NCI-H146 treated with DMSO at 0.1 percent for 48 hours (cell line): Measurements from ENCODE around the gene ARSI.

ENCODE experiments used
- DNase-seq: peaks from one replicate; lab custom pipeline; 2025; ENCODE audit not compliant: unreplicated experiment; lab: John Stamatoyannopoulos, UW

The ARSI gene

DNA sequence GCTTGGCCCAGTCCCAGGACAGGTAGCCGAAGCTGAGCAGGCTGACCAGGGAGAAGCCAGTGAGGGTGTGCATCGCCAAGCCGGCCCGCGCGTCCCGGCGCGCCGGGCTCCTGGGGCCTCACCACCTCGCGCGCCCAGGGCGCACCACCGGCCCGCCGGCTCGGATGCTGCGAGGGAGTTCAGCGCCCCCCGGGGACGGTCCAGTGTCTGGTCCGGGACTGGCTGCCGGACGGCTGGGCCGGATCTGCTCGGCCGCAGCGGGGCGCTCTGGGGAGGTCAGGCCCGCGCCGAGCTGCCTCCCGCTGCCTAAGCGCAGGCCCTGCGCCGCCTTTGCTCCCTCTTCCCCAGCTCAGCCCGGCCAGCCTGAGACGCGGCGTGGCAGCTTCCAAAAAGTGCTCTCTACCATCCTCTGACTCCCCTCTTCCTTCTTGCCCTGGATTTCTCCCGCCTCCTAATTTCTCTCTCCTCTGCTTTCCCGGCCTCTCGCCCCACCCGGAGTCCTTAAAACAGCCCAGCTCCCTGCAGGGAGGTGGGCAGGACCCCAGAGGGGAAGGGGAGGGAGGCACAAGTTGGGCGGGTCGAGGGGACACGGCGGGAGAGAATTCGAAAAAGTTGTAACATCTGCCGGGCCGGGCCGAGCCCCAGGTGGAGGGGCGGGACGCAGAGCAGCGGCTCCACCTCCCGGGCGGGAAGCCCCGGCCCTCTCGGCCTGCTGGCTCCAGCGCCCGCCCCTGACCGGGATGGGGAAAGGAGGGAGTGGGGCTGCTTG is at the start of gene ARSI:
Gene ARSI, minus strand, starts transcription at position 605 of the 769 bp plus-strand sequence. Its CDS starts 532 bp downstream, at position 73.
- DNase-seq: no peak

GRCh38 chr5:150350524-150351344 is 48.0 kb upstream of the ARSI start:
- DNase-seq: peak; percentile 21

- DNase-seq: no peak
Measured at GRCh38 chr5:150349681-150350275, 47.1 kb upstream of the ARSI start.

DNA sequence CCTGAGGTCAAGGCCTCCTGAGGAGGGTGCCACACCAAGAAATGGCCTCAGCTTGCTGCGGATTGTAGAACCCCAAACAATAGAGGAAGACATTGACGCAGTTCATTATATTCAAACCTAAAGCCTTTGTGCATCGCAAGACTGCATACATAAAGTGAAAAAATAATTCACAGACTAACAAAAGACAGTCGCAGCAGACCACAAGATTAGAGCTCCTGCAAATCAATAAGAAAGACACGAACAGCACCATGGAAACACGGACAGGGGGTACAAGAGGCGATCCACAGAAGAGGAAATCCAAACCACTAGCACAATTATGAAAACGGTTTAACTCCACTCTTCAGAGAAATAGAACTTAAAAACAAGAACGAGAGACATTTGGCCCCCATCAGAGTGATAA is 44.7 kb upstream of the ARSI start:
- no peak for DNase-seq

DNA sequence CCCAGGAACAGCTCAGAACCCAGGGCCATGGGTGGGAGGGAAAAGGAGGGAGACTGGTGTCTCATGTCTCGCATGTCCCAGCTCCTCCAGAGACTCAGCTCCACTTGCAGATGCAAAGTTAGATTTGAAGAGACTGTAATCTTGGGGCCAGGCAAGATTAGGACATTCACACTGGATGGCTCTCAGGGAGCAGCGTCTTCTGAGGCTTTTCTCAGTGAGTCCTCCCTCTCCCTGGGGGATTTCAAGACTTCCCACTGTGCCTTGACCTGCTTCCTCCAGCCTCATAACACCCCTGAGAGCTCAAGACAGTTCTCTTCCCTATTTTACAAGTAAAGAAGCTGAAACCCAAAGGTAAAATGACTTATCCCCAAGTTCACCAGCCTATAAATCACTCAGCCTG is 44.3 kb upstream of the ARSI start:
- DNase-seq: no peak

DNA sequence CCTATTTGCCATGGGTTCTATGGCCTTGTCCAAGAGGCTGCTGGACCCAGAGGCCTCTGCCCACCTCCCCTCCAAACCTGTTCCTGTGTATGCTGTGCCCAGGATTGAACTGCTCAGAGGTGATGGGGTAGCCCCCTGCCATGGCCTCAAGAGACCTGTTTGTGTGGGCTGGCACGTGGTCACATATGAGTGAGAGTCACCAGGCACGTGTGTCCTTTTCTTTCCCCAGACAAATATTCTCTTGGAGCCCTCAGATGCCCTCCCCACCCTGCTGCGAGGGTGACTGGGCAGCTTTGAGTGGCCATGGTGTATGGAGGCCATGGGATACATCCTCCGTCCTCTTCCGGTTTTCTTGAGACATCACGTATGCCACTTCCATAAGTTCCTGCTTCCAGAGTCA is 43.9 kb upstream of the ARSI start:
- DNase-seq: no peak

- DNase-seq: peak; percentile 23
Measured at GRCh38 chr5:150345716-150346115, 43.0 kb upstream of the ARSI start.

DNA sequence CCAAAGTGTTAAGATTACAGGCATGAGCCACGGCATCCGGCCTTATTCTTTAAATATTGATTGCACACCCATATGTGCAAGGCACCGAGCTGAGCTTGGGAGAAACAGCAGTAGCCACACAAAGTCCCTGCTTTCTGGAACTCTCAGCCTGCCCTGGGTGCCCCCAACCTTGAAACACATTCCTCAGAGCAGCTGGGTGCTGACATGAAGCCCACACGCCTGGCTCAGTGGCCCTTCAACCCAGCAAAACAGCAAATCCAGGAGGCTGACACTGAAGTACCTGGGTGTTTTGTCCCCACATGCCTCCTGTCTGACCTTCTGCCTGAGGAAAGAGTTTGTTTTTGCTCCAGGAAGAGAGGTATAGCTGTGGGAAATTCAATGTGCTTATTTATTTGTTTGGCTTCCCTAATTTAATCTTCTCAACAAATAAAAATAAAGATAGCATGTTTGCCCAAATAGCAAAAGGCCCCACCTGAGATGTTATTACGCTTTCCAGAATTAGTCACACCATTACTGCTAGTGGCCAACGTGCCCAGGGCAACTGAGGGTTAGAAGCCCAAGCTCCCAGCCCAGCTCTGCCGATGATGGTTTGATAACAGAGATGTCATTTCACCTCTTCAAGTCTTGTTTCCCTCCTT is 41.4 kb upstream of the ARSI start:
- DNase-seq: no peak

DNA sequence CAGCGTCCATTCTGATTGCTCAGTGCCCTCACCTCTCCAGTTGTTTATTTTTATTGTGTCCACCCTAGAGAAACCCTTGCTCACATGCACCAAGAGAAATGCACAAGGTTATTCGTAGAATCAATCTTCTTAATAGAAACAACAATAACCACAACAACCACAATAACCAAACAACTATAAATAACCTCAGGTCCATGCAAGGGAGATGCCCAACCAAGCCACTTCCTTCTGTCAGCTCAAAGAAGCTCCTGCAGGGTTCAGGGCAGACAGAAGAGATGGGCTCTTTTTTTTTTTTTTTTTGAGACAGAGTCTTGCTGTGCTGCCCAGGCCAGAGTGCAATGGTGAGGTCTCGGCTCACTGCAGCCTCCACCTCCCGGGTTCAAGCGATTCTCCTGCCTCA is 39.9 kb upstream of the ARSI start:
- DNase-seq: no peak

DNA sequence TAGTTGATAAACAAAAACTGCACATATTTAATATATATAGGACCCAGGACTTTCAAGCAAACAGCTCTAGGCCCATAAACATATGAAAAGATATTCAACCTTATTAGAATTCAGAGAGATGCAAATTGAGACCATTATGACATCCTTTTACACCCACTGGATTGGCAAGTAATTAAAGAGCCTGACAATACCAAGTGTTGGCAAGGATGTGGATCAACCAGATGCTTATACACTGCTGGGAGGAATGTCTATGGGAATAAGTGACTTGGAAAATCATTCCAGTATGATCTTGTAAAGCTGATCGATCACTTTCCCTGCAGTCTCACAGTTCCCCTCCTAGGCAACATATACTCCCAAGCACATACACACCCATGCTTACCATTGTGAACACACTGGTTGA is 39.3 kb upstream of the ARSI start:
- no peak for DNase-seq

GRCh38 chr5:150341331-150341730 is 38.6 kb upstream of the ARSI start:
- no peak for DNase-seq

DNA sequence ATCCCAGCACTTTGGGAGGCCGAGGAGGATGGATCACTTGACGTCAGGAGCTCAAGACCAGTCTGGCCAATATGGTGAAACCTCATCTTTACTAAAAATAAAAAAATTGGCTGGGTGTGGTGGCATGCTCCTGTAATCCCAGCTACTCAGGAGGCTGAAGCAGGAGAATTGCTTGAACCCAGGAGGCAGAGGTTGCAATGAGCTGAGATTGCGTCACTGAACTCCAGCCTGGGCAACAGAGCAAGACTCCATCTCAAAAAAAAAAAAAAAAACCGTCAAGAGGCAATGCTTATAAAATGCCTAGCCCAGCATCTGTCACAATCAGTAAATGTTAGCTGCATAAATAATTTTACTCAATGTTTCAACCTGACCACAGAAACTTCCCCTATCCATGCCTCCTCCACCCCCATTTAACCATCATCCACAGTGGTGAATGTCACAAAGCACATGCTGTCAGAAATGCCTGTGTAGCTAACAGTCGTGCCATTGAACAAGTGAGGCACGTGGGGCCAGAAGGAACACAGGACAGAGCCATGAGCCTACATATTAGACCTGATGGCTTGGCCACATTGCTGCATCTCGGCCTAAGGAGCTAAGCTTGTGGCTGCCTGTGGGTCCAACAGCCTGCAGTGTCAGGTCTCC is 38.0 kb upstream of the ARSI start:
- no peak for DNase-seq

DNA sequence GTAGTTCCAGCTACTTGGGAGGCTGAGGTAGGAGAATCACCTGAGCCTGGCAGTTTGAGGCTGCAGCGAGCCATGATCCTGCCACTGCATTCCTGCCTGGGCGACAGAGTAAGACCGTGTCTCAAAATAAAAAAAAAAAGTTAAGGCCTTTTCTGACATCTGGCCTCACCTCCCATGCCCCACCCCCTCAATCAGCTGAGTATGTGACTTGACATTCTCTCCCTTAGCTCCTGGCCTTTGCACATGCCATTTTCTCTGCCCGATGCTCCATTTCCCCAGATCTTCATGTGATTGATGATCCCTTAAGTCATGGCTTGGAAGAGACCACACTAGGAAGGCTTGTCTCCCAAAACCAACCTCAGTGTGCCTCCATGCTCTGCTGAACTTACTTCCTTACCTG is 37.1 kb upstream of the ARSI start:
- DNase-seq: no peak

DNA sequence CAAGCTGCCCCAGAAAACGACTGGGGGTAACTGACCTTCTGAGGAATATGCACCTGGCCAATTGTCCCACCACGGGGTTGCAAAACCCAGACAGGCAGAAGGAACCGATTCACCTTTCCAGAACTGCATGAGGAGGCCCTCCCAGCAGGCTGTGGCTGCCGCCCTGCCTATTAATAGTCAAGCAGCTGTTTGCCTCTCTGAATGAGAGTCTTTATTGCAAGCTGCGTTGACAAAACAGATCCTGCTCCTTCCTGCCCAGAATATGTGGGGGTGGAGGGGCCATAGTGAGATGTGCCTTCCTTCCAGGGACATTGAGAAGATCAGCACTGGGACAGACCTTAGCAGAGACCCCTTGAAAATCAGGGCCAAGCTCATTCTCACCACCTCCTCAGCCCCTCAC is 36.5 kb upstream of the ARSI start:
- peak; percentile 10 for DNase-seq

GRCh38 chr5:150338546-150338945 is 35.8 kb upstream of the ARSI start:
- no peak for DNase-seq

- no peak for DNase-seq
Measured at GRCh38 chr5:150335778-150336177, 33.1 kb upstream of the ARSI start.

DNA sequence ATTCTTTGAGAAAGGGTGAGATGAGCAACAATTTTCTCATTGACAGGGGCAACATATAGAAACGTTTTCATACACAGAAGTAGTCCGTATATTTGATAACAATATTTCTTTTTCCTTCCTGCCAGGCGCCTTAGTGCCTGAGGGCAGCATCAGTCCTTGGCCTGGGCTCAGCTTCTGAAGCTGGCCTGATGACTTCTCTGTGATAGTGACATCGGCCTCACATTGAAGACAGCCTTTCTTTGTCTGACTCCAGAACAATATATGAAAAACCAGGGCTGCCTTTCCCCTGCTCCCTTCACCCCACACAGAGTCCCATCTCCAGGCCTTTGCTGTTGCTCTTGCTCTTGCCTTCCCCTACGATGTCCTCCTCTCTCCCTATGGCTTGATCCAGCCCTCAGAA is 30.7 kb upstream of the ARSI start:
- no peak for DNase-seq

- no peak for DNase-seq
Measured at GRCh38 chr5:150329881-150330876, 27.5 kb upstream of the ARSI start.

DNA sequence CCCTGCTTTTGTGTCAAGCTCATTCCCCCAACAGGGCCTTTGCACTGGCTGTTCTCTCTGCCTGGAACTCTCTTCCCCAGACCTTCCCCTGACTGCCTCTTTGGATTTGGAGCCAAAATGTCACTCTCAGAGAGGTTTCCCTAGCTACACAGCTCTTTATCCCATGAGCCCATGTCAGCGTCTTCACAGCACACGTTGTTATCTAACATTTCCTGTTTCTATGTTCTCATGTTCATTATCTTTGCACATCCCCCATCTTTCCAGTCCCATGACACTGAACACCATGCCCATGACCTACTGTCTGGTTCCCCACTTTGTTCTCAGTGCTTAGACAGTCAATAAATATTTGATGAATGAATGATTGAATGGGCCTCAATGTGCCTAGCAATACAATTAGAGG is 26.3 kb upstream of the ARSI start:
- no peak for DNase-seq

- DNase-seq: no peak
Measured at GRCh38 chr5:150328515-150328914, 25.8 kb upstream of the ARSI start.
